Transverse colon (tissue), 4 donors: Measurements from ENCODE around the gene DNAH7.

Experiments used
- CTCF ChIP-seq, 5 experiments: fragments of 200-600 bp in 3 of 5; fragments of 450-650 bp in 2 of 5; sonication (generic) in 3 of 5; IDR thresholded peaks; 1 replicate in 2 of 5; 2 replicates in 3 of 5; pipeline ENCODE4 v1.5.1; 2016 to 2017; ENCODE audit warnings: antibody characterized with exemption in 5 of 5, inconsistent platforms in 3 of 5, mild to moderate bottlenecking in 2 of 5, moderate library complexity in 1 of 5
- EP300 ChIP-seq: sonication (generic); formaldehyde crosslinking; IDR thresholded peaks from one replicate; pipeline ENCODE4 v1.6.1; 2017; ENCODE audit warnings: antibody characterized with exemption, low read depth
- POLR2A ChIP-seq: fragments of 450-650 bp; IDR thresholded peaks from one replicate; pipeline ENCODE4 v1.6.1; 2016; ENCODE audit warnings: antibody characterized with exemption, mild to moderate bottlenecking, moderate library complexity
- POLR2AphosphoS5 ChIP-seq, 3 donors: sonication (generic); formaldehyde crosslinking; IDR thresholded peaks; one replicate each; pipeline ENCODE4 v1.6.1; 2016; ENCODE audit warnings: antibody characterized with exemption in 3 of 3

DNA sequence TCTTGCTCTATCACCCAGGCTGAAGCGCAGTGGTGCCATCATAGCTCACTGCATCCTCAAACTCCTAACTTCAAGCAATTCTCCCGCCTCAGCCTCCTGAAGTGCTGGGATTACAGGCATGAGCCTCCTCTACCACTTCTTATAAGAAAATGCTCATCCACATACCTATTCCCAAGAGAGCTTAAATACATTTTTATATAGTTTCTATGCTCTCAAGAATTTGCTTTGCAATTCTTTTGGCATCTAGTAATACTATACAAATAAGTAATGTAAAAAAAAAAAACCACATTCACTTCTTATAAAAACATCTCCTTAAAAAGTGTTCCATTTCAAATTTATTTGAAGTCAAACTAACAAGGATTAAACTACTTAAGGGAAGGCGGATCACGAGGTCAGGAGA lies 197.3 kb downstream of the DNAH7 start:
- TF ChIP-seq CTCF (IDR thresholded peaks at IDR 0.05) (no peak), POLR2AphosphoS5 (IDR thresholded peaks at IDR 0.05) (no peak), POLR2A (no peak), EP300 (no peak)
